ENCODE measurements around the gene GPR108. TPM values are rescaled to one million over a fixed set of nuclear protein-coding genes. Genes with fewer than 3 reads are reported as not detected.

The GPR108 gene
- total RNA-seq, 3 donors from 2014 or later: 74.8 to 115 (median 89.2) TPM

- DNase-seq (peak in 1 of 3 donors; percentile 31), ATAC-seq (no peak)
- H3K4me3 ChIP-seq: no peak overlapping the region
- no peaks in the 10 kb centered on the region for H3K9me3 ChIP-seq
- no peaks in the 10 kb centered on the region for H3K4me1 ChIP-seq (ENCODE audit: low read depth)
- no peak for TF ChIP-seq CTCF (IDR thresholded peaks at IDR 0.05)
- intact Hi-C loops (cut with DNase I, micrococcal nuclease): no loop called here
- H3K36me3 ChIP-seq (ENCODE audit: low read depth): no peaks in the 10 kb centered on the region
Observed at GRCh38 chr19:6694147-6694815, 43.1 kb downstream of the GPR108 start.

GRCh38 chr19:6693681-6694080 is 43.7 kb downstream of the GPR108 start:
- DNase-seq: peak in 1 of 3 donors; percentile 40
- intact Hi-C loops (cut with DNase I, micrococcal nuclease): no loop called here
- Histone ChIP-seq H3K4me1 (ENCODE audit: low read depth) (no peaks in the 10 kb centered on the region), H3K4me3 (no peak overlapping the region), H3K36me3 (ENCODE audit: low read depth) (no peaks in the 10 kb centered on the region), H3K9me3 (no peaks in the 10 kb centered on the region)
- TF ChIP-seq CTCF (IDR thresholded peaks at IDR 0.05): no peak
- no peak for ATAC-seq

- intact Hi-C loops (cut with DNase I, micrococcal nuclease): no loop called here
- DNase-seq (peak in 1 of 3 donors; percentile 36), ATAC-seq (no peak)
- TF ChIP-seq CTCF (IDR thresholded peaks at IDR 0.05): no peak
- H3K4me3 ChIP-seq: no peak overlapping the region
- H3K9me3 ChIP-seq: no peaks in the 10 kb centered on the region
- no peaks in the 10 kb centered on the region for H3K4me1 ChIP-seq (ENCODE audit: low read depth)
- no peaks in the 10 kb centered on the region for H3K36me3 ChIP-seq (ENCODE audit: low read depth)
Observed at GRCh38 chr19:6693056-6693471, 44.3 kb downstream of the GPR108 start.

GRCh38 chr19:6692027-6692426 is 45.4 kb downstream of the GPR108 start:
- ATAC-seq (no peak), DNase-seq (peak in 1 of 3 donors; percentile 12)
- H3K4me3 ChIP-seq: no peak overlapping the region
- TF ChIP-seq CTCF (IDR thresholded peaks at IDR 0.05): no peak
- intact Hi-C loops (cut with DNase I, micrococcal nuclease): no loop called here
- no peaks in the 10 kb centered on the region for H3K9me3 ChIP-seq
- no peaks in the 10 kb centered on the region for H3K4me1 ChIP-seq (ENCODE audit: low read depth)
- no peaks in the 10 kb centered on the region for H3K36me3 ChIP-seq (ENCODE audit: low read depth)

- no peaks in the 10 kb centered on the region for H3K9me3 ChIP-seq
- DNase-seq (peak in 1 of 3 donors; percentile 6), ATAC-seq (no peak)
- no peaks in the 10 kb centered on the region for H3K4me1 ChIP-seq (ENCODE audit: low read depth)
- intact Hi-C loops (cut with DNase I, micrococcal nuclease): no loop called here
- no peak overlapping the region for H3K4me3 ChIP-seq
- TF ChIP-seq CTCF (IDR thresholded peaks at IDR 0.05): no peak
- H3K36me3 ChIP-seq (ENCODE audit: low read depth): no peaks in the 10 kb centered on the region
Observed at GRCh38 chr19:6691342-6691741, 46.0 kb downstream of the GPR108 start.

Measured in mucosa of descending colon (tissue), 3 donors.